Esophagus squamous epithelium (tissue), 4 donors: ENCODE data around the gene PTGDR.

ENCODE experiments used
- POLR2A ChIP-seq, 4 donors: fragments of 450-650 bp; IDR thresholded peaks; one replicate each; pipeline ENCODE4 v1.6.1; 2017; ENCODE audit warnings: antibody characterized with exemption in 4 of 4, mild to moderate bottlenecking in 4 of 4, moderate library complexity in 3 of 4
- TF ChIP-seq, protein P1 (sequence below), 6 experiments: fragments of 450-650 bp in 4 of 6; fragments of 200-600 bp in 2 of 6; sonication (generic) in 2 of 6; IDR thresholded peaks; one replicate each; pipeline ENCODE4 v1.5.1; 2016 to 2019; ENCODE audit warnings: antibody characterized with exemption in 6 of 6, mild to moderate bottlenecking in 4 of 6, moderate library complexity in 4 of 6

DNA sequence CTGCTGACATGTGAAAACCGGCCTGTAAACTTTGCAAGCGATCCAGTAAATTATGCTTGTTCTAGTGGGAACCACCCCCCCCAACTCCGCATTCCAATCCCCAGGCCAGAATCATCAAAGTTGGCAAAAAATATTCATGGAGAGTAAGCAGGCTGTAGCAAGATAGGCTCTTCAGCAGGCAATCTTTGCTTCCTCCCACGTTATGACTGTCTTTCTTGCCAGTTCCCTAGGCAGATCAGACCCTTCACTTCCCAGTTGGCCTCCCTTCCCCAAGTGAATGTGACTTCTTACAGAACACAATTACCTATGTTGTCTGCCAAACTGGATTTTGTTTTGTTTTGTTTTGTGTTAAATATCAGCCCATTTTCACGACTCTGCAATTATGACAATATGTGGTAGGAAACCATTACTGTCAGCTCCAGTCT, 45.4 kb downstream of the PTGDR start:
- TF ChIP-seq, protein P1, sequence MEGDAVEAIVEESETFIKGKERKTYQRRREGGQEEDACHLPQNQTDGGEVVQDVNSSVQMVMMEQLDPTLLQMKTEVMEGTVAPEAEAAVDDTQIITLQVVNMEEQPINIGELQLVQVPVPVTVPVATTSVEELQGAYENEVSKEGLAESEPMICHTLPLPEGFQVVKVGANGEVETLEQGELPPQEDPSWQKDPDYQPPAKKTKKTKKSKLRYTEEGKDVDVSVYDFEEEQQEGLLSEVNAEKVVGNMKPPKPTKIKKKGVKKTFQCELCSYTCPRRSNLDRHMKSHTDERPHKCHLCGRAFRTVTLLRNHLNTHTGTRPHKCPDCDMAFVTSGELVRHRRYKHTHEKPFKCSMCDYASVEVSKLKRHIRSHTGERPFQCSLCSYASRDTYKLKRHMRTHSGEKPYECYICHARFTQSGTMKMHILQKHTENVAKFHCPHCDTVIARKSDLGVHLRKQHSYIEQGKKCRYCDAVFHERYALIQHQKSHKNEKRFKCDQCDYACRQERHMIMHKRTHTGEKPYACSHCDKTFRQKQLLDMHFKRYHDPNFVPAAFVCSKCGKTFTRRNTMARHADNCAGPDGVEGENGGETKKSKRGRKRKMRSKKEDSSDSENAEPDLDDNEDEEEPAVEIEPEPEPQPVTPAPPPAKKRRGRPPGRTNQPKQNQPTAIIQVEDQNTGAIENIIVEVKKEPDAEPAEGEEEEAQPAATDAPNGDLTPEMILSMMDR (IDR thresholded peaks at IDR 0.05), result no peak
- no peak for TF ChIP-seq POLR2A (IDR thresholded peaks at IDR 0.05)
